A204.1 (cell line): Measurements from ENCODE around the gene PPM1L.
"Not testable (repeated sequence)": the region's sequence is repeated elsewhere in the genome, so short reads cannot be mapped to it uniquely, and the experiment has no call there.

Experiments
- FAIRE-seq: peaks from 2 replicates; lab custom pipeline; 2012; peaks lifted over from hg19 to GRCh38; lab: Jason Lieb, UNC

PPM1L gene

DNA sequence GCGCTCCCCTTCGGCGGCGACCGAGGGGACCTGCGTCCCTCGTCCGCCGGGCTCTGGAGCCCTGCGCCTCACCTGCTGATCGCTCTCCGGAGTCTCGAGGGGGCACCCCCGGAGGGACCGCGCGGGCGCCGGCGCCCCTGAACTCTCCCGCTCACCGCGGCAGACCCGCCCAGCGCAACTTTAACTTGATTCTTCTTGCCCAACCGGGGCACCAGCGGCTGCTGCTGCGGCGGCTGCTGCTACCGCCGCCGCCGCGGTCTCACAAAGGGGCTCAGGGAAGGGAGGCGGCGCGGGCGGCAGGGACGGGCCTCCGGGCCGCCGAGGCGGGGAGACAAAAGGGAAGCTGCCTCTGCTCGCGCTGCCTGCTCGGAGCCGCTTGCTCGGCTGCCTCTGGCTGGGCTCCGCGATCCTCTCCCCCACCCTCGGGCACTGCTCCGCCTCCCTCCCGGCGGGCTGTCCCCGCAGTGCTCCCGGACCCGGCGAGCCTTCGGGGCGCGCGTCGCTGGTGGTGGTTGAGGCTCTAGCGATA lies at the start of gene PPM1L:
Gene PPM1L (plus strand): TSS at position 456 of the 529 bp plus-strand sequence.
- no peak for FAIRE-seq

DNA sequence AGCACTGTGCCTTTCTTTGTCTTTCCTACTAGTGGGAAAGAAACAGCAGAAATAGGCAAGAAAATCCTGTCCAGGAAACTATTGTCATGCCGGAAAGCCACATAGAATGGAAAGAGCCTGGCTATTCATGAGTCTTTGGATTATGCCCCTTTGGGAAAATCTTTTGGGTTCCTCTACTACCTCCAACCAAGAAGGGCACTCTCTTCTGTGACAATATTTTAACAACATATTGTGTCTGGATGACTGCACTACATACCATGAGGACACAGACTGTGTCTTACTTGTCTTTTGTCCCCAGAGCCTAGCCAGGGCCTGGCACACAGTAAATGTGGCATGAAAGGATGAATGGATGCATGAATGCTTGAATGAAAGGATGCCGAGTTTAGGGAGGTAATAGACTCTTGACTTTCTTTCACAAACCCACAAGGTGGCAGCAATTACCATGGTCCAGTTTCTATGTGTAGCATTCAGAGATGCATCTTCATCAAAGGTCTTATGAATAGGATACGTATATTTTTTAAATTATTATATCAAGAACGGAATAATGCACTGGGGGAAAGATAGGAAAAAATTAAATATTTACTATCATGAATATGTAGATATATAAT lies 48.7 kb upstream of the PPM1L start:
- FAIRE-seq = peak; percentile 87

- FAIRE-seq = no peak
Observed at GRCh38 chr3:160709477-160710182, 46.4 kb upstream of the PPM1L start.

- FAIRE-seq = not testable (repeated sequence)
Observed at GRCh38 chr3:160713144-160713543, 42.9 kb upstream of the PPM1L start.

DNA sequence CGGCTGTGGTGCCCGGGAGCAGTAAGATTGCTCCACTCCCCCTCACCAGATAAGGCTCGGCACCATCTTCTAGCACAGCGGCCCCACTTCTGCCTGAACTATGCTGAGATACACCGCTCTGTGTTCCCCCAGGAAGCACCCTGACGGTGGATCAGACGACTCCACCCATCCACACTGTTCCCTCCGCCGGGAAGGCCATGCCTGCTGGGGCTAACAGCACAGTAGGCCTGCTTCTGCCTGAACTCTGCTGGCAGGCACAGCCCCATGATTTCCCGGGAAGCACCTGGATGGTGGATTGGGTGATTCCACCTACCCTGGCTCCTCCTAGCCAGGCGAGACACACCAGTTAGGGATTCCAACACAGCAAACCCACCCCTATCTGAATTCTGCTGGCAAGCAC lies 36.3 kb upstream of the PPM1L start:
- no peak for FAIRE-seq

DNA sequence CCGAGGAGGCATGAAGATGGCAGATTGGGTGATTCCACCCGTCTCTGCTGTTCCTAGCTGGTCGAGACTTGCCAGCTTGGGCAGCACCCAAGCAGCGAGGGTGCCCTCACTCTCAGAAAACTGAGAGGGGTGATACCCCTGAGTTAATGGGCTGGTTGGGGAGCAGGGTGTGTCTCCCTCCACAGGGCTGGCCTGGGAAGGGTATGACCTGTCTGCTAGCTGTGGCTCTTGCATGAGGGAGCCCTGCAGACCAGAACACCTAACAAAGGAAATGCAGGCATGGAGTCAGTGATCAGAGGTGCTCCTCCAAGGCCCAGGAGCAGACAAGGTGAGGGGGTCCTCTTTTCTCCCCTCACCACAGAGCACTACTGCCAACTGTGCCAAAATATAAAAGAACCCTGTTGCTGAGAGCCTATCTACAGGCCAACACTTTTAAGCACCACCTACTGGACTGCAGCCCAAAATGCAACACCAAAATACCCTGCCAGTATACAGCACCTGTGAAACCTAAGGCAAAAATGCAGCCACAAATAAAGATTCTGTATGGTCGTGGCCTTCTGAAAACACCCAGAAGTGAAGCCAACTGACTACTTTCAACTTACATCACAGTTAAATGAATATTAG lies 35.8 kb upstream of the PPM1L start:
- no peak for FAIRE-seq

GRCh38 chr3:160722331-160722730 lies 33.7 kb upstream of the PPM1L start:
- no peak for FAIRE-seq

DNA sequence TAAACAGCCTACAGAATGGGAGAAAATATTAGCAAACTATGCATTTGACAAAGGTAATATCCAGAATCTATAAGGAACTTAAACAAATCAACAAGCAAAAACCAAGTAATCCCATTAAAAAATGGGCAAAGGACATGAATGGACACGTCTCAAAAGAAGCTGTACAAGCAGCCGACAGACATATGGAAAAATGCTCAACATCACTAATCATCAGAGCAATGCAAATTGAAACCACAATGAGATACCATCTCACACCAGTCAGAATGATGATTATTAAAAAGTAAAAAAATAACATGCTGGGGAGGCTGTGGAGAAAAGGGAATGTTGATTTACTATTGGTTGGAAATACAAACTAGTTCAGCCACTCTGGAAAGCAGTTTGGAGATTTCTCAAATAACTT lies 30.7 kb upstream of the PPM1L start:
- FAIRE-seq = no peak

DNA sequence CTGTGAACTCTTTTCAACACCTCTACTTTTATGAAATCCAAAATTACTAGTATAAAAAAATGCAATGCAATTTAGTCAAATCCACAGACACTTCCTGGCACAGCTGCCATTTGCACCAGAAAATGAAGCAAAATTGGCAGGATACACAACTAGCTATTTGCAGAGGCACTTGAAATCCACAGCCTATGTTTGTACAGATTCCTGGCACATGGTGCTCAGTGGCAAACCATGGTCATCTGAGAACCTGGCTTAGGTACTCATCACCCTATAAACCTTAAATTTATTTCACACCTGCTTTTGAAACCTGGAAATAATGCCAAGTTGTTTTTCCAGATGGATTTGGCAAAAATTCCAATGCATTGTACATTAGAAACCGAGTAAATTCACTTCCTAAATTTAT lies 20.2 kb upstream of the PPM1L start:
- FAIRE-seq = no peak

- no peak for FAIRE-seq
Observed at GRCh38 chr3:160738048-160738447, 18.0 kb upstream of the PPM1L start.

- FAIRE-seq = no peak
Observed at GRCh38 chr3:160739079-160739478, 17.0 kb upstream of the PPM1L start.

- no peak for FAIRE-seq
Observed at GRCh38 chr3:160746976-160747375, 9.1 kb upstream of the PPM1L start.

- no peak for FAIRE-seq
Observed at GRCh38 chr3:160747422-160747821, 8.6 kb upstream of the PPM1L start.

GRCh38 chr3:160748231-160748630 lies 7.8 kb upstream of the PPM1L start:
- no peak for FAIRE-seq

DNA sequence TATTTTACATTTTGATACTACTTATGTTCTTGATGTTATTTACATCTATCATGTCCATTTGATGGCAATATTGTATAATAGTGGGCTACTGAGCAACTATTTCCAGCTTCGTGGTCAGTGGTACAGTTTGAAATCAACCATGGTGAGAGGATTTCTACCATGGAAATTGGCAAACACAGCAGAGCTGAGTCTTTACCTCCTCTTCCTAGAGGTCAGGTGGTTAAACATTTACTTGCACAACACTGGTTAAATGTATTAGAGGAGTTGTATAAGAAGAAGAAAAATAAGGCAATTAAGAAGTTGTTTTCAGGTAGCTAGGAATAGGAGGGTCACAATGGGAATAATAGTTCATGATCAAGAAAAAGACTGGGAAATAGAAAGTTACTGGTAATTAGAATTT lies 7.2 kb upstream of the PPM1L start:
- no peak for FAIRE-seq

DNA sequence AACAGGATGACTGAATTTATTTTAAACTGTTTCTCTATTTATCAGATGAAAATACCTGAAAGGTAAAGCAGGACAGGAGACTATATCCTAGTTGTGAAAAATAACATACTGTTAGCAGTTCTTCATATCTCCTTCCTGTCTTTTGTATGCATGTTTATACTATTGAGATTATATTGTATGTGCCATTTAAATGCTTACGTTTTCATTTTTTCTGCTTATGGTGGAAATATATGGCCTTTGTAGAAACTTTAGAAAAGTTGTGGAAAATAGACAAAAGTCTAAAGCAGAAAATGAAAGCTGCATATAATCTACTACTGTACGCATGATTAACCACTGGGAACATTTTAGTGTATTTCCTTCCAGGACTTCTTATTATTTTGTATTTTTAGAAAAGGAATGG lies 2.1 kb upstream of the PPM1L start:
- no peak for FAIRE-seq

- FAIRE-seq = no peak
Observed at GRCh38 chr3:160754371-160754854, 1.6 kb upstream of the PPM1L start.

GRCh38 chr3:160754855-160755747 lies 930 bp upstream of the PPM1L start:
- FAIRE-seq = no peak

- no peak for FAIRE-seq
Observed at GRCh38 chr3:160757233-160758106, 1.4 kb downstream of the PPM1L start.

DNA sequence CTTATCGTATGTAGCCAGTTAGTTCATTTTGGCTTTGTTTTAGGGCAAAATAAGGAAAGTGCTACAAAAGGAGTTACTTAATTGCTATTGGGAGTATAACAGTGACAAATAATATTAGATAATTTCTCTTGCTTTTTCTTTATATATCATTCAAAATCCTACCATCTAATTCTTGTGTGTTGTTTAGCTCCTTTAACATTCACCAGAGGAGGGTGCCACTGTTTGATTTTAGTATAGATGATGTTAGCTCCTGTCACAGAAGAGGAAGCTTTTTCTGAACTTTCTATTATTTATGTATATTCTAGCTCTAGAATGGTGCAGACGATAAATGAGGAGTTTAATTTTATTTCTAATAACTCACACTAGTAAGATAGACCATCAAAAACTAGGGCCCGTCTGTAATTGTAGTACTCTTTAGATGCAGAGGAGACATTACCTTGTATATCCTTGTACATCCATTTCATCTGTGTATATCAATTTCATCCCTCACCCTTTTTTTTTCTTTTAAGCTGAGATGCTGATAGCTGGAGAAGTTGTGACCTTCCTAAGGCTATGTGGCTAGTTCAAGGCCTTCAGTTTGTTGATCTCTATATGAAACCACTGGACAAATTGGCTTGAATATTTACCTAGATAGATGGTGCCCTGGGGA lies 3.0 kb downstream of the PPM1L start:
- no peak for FAIRE-seq

DNA sequence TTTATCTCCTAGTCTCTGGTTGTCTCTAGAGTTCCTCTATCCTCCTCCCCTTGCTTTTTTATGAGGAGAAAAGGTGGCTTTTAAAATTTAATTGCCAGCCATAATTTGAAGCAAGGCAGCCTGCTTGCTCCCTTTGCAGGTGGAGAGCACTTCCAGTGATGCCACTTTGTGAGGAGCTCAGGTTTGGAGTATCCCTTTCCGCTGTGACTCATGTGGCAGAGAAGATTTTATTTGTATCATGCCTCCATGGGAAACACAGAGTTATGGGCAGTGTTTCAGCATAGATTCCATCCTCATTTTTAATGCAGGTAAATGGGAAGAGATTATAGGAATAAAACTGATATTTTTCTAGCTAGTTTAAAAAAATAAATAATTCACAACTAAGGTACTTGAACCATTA lies 7.0 kb downstream of the PPM1L start:
- FAIRE-seq = no peak
